ENCODE measurements around the gene HGS.
A peak's percentile ranks its signal among the peaks of the same experiment; 100 is the strongest.
"Not testable (repeated sequence)": the region's sequence is repeated elsewhere in the genome, so short reads cannot be mapped to it uniquely, and the experiment has no call there.

HGS gene

GRCh38 chr17:81667754-81668153, 16.1 kb upstream of the HGS start:
- peaks cover 43% of the 10 kb centered on the region for H3K4me1 Mint-ChIP-seq
- peak overlapping the region; percentile 88 for H3K27ac Mint-ChIP-seq
- no peaks in the 10 kb centered on the region for H3K27me3 Mint-ChIP-seq
- H3K36me3 Mint-ChIP-seq, result peaks cover 41% of the 10 kb centered on the region
- H3K9me3 Mint-ChIP-seq, result no peaks in the 10 kb centered on the region
- no peak for ATAC-seq
- peak overlapping the region; percentile 93 for H3K4me3 Mint-ChIP-seq

DNA sequence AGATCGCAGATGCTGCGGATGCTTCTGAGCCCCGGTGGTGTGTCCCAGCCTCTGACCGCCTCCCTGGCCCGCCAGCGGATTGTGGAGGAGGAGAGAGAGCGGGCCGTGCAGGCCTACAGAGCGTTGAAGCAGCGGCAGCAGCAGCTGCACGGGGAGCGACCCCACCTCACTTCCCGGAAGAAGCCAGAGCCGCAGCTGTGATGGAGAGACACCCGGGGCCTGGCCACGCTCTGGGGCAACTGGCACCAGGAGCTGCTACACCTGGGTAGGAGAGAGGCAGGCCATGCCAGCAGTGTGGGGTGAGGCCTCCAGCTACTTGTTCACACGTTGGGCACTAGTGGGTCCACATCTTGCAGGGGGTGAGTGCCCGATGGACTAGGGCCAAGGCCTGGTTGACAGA, 11.3 kb upstream of the HGS start:
- H3K4me3 Mint-ChIP-seq, result no peak overlapping the region
- H3K9me3 Mint-ChIP-seq, result no peaks in the 10 kb centered on the region
- H3K36me3 Mint-ChIP-seq, result peaks cover 51% of the 10 kb centered on the region
- no peak overlapping the region for H3K27ac Mint-ChIP-seq
- no peaks in the 10 kb centered on the region for H3K27me3 Mint-ChIP-seq
- H3K4me1 Mint-ChIP-seq, result peaks cover 29% of the 10 kb centered on the region
- ATAC-seq, result no peak

- H3K36me3 Mint-ChIP-seq, result peaks cover 47% of the 10 kb centered on the region
- no peak overlapping the region for H3K27ac Mint-ChIP-seq
- H3K4me1 Mint-ChIP-seq, result peaks cover 25% of the 10 kb centered on the region
- no peaks in the 10 kb centered on the region for H3K27me3 Mint-ChIP-seq
- H3K4me3 Mint-ChIP-seq, result no peak overlapping the region
- no peak for ATAC-seq
- no peaks in the 10 kb centered on the region for H3K9me3 Mint-ChIP-seq
Measured at GRCh38 chr17:81672954-81673353, 10.9 kb upstream of the HGS start.

DNA sequence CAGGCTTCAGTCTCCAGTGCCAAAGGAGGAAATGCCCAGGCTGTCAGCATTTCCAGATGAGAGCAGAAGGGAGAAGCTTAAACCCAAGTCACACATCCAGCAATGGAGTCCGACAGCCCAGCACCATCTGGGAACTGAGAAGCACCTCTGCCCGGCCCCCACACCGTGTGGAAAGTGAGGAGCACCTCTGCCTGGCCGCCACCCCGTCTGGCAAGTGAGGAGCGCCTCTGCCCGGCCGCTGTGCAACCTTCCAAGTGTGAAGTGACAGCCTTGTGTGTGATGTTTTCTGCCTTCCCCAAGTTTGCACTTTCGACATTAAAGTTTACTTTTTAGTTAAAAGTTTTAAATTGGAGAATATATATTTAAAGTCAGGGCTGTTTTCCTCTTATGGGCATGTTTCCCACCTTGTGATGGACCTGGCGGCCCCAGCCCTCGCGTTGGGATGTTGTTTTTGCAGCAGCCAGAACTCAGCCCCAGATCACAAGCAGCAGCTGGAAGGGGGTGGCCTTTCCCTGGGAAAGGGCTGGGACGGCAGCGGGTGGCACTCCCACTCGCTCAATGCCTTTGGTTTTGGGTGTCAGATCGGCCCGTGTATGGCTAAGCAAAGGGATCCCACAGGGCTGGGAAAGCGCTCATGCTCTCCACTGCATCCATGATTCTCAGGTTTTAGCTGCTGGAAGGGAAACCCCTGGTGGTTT, 10.1 kb upstream of the HGS start:
- Mint-ChIP-seq H3K4me1 (peaks cover 17% of the 10 kb centered on the region), H3K4me3 (no peak overlapping the region), H3K9me3 (no peaks in the 10 kb centered on the region), H3K27me3 (no peaks in the 10 kb centered on the region), H3K36me3 (peaks cover 42% of the 10 kb centered on the region), H3K27ac (no peak overlapping the region)
- ATAC-seq, result no peak

GRCh38 chr17:81675515-81676221, 8.1 kb upstream of the HGS start:
- not testable (repeated sequence) for ATAC-seq, H3K9me3 Mint-ChIP-seq, H3K4me3 Mint-ChIP-seq, H3K4me1 Mint-ChIP-seq, H3K27me3 Mint-ChIP-seq, H3K27ac Mint-ChIP-seq
- peaks cover 34% of the 10 kb centered on the region for H3K36me3 Mint-ChIP-seq

- peaks cover 15% of the 10 kb centered on the region for H3K4me1 Mint-ChIP-seq
- H3K27ac Mint-ChIP-seq, result no peak overlapping the region
- no peaks in the 10 kb centered on the region for H3K9me3 Mint-ChIP-seq
- peaks cover 26% of the 10 kb centered on the region for H3K36me3 Mint-ChIP-seq
- no peak overlapping the region for H3K4me3 Mint-ChIP-seq
- ATAC-seq, result no peak
- H3K27me3 Mint-ChIP-seq, result no peaks in the 10 kb centered on the region
Measured at GRCh38 chr17:81676906-81677305, 6.9 kb upstream of the HGS start.

DNA sequence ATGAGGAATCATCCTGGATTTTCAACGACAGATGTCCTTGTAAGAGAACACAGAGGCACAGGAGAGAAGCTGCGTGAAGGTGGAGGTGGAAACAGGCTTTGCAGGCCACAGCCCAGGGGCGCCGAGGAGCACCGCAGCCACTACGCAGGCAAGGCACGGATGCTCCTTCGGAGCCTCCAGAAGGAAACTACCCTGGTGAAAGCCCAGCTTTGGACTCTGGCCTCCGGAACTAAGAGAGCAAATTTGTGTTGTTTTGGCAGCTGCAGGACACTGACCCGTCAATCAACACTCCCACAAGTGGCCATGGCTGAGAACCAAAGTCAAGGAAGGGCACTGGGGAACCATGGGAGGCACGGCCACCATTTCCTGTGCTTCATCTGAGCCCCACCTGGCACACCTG, 3.7 kb upstream of the HGS start:
- H3K9me3 Mint-ChIP-seq, result no peaks in the 10 kb centered on the region
- H3K27me3 Mint-ChIP-seq, result no peaks in the 10 kb centered on the region
- no peaks in the 10 kb centered on the region for H3K36me3 Mint-ChIP-seq
- no peak overlapping the region for H3K4me3 Mint-ChIP-seq
- no peak for ATAC-seq
- H3K4me1 Mint-ChIP-seq, result peaks cover 32% of the 10 kb centered on the region
- no peak overlapping the region for H3K27ac Mint-ChIP-seq

- H3K27ac Mint-ChIP-seq, result no peak overlapping the region
- H3K4me3 Mint-ChIP-seq, result peak overlapping the region; percentile 12
Measured at GRCh38 chr17:81681672-81682071, 2.1 kb upstream of the HGS start.

GRCh38 chr17:81682565-81683207, 1.1 kb upstream of the HGS start:
- ATAC-seq, result no peak
- peak overlapping the region; percentile 80 for H3K27ac Mint-ChIP-seq
- peaks cover 17% of the 10 kb centered on the region for H3K36me3 Mint-ChIP-seq
- peak overlapping the region; percentile 86 for H3K4me3 Mint-ChIP-seq
- peaks cover 47% of the 10 kb centered on the region for H3K4me1 Mint-ChIP-seq
- no peaks in the 10 kb centered on the region for H3K9me3 Mint-ChIP-seq
- no peaks in the 10 kb centered on the region for H3K27me3 Mint-ChIP-seq

More at GRCh38 chr17:81681672-81682071, 2.1 kb upstream of the HGS start:
- Mint-ChIP-seq H3K36me3 (peaks cover 7% of the 10 kb centered on the region), H3K9me3 (no peaks in the 10 kb centered on the region), H3K4me1 (peaks cover 38% of the 10 kb centered on the region), H3K27me3 (no peaks in the 10 kb centered on the region)
- ATAC-seq, result no peak

DNA sequence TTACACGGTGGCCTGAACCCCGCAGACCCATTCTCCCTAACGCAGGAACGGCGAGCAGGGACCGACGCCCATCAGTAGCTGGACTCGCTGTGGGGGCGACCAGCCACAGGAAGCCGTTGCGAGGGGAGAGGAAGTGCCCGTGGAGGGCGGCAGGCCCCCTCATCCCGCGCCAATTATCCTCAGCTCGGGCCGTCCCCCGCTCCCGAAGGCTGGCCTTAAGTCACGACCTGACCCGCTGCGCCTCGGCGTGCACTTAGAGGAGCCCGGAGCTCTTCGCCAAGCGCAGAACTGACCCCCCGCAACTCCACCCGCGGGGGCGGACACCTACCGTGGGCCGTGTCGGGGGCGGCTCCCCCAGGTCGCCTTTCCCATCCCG, 615 bp upstream of the HGS start:
- H3K27ac Mint-ChIP-seq, result peak overlapping the region; percentile 80
- H3K36me3 Mint-ChIP-seq, result peaks cover 19% of the 10 kb centered on the region
- H3K4me1 Mint-ChIP-seq, result peaks cover 47% of the 10 kb centered on the region
- no peaks in the 10 kb centered on the region for H3K27me3 Mint-ChIP-seq
- peak overlapping the region; percentile 86 for H3K4me3 Mint-ChIP-seq
- ATAC-seq, result no peak
- no peaks in the 10 kb centered on the region for H3K9me3 Mint-ChIP-seq

DNA sequence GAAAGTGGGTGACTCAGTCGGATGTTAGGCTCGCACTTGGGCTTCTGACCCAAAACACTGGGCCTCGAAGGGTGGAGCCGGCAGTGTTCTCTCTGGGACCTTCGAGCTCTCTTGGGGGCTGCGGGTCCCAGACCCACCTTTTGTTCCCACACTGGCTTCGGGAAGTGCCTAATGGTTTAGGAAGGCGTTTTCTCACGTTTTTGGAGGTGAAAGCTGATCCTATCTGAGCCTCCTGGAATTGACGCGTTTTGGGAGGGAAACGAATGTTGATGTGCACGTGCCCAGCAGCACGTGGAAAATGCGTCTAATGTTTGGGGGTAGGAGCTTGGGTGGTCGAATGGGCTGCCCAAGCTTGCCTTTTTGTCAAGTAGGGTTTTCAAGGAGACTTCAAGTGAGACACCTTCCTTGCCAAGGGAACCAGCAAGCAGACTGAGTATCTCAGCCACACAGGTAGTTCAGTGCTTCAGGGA, 666 bp downstream of the HGS start:
- no peaks in the 10 kb centered on the region for H3K27me3 Mint-ChIP-seq
- H3K36me3 Mint-ChIP-seq, result peaks cover 30% of the 10 kb centered on the region
- H3K4me3 Mint-ChIP-seq, result peak overlapping the region; percentile 86
- H3K27ac Mint-ChIP-seq, result peak overlapping the region; percentile 80
- no peaks in the 10 kb centered on the region for H3K9me3 Mint-ChIP-seq
- H3K4me1 Mint-ChIP-seq, result peaks cover 58% of the 10 kb centered on the region
- no peak for ATAC-seq

DNA sequence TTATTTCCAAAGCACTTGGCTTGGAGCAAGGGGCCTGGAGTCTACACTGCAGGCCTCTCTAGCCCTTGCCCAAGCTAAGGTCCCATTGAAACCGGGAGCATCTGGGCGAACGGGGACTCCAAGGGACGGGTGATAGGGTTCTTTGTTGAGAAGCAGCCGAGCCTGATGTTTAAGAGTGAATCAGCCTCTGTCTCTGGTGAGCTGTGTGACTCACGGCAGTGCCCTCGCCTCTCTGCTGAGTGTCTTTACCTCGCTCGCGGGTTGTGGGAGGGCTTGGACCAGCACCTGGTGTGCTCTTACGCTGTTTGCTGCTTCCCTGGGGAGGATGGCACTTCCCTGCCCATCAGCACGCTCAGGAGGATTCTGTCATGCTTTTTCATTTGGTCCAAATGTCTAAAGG, 1.3 kb downstream of the HGS start:
- Mint-ChIP-seq H3K4me1 (peaks cover 63% of the 10 kb centered on the region), H3K27ac (peak overlapping the region; percentile 80), H3K4me3 (peak overlapping the region; percentile 86), H3K27me3 (no peaks in the 10 kb centered on the region), H3K36me3 (peaks cover 37% of the 10 kb centered on the region), H3K9me3 (no peaks in the 10 kb centered on the region)
- no peak for ATAC-seq

- Mint-ChIP-seq H3K27me3 (no peaks in the 10 kb centered on the region), H3K4me1 (peaks cover 62% of the 10 kb centered on the region), H3K36me3 (peaks cover 48% of the 10 kb centered on the region), H3K9me3 (no peaks in the 10 kb centered on the region), H3K4me3 (no peak overlapping the region), H3K27ac (no peak overlapping the region)
- no peak for ATAC-seq
Measured at GRCh38 chr17:81686614-81687013, 2.8 kb downstream of the HGS start.

DNA sequence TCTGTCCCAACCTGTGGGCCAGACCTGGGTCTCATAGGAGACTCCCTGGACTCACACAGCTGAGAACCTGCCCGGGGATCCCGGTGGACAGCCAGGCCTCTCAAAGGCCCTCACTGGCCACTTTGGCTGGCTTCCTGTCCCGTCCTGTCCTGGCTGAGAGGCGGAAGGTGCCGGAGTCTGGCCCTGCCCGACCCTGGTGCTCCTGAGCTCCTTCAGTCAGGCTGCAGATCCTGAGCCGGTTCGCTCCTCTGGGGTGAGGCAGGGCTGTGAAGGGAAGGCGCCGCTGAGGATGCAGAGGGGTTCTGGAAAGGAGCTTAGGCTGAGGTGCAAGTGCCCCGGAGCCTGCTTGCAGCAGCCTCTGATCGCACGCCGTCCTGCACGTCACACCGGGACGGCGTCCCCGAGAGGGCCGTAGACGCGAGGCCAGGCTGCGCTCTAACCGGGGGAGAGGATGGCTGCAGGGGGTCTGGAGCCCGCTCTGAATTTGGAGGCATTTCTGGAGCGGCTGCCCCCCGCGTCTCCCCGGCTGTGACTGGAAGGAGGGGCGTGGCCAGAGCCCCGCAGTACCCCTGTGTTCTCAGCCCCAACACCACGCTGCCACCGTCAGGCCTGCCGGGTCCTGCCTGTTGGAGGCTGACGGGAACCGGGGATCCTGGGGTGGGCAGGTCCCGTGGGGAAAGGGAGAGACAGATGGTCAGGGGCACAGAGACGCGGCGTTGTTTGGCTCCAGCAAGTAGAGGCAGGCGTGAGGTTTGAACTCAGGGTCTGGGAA, 4.1 kb downstream of the HGS start:
- H3K27ac Mint-ChIP-seq, result no peak overlapping the region

GRCh38 chr17:81688616-81689015, 4.8 kb downstream of the HGS start:
- Mint-ChIP-seq H3K9me3 (no peaks in the 10 kb centered on the region), H3K4me3 (no peak overlapping the region), H3K36me3 (peaks cover 56% of the 10 kb centered on the region), H3K27me3 (no peaks in the 10 kb centered on the region), H3K4me1 (peaks cover 50% of the 10 kb centered on the region), H3K27ac (peak overlapping the region; percentile 25)
- no peak for ATAC-seq

More for the DNA sequence above, 4.1 kb downstream of the HGS start:
- ATAC-seq, result no peak
- no peaks in the 10 kb centered on the region for H3K9me3 Mint-ChIP-seq
- H3K4me1 Mint-ChIP-seq, result peaks cover 51% of the 10 kb centered on the region
- no peak overlapping the region for H3K4me3 Mint-ChIP-seq
- peaks cover 56% of the 10 kb centered on the region for H3K36me3 Mint-ChIP-seq
- H3K27me3 Mint-ChIP-seq, result no peaks in the 10 kb centered on the region
